GM19397 (cell line): ENCODE data around the gene SERBP1.
"Not testable (repeated sequence)": the region's sequence is repeated elsewhere in the genome, so short reads cannot be mapped to it uniquely, and the experiment has no call there.

ENCODE experiments used
- ATAC-seq: cut with Tn5 transposase; IDR thresholded peaks from one replicate; pipeline ENCODE4 v1.9.1; 2021; ENCODE audit warnings: mild to moderate bottlenecking, moderate library complexity; ENCODE audit not compliant: unreplicated experiment

Gene SERBP1

DNA sequence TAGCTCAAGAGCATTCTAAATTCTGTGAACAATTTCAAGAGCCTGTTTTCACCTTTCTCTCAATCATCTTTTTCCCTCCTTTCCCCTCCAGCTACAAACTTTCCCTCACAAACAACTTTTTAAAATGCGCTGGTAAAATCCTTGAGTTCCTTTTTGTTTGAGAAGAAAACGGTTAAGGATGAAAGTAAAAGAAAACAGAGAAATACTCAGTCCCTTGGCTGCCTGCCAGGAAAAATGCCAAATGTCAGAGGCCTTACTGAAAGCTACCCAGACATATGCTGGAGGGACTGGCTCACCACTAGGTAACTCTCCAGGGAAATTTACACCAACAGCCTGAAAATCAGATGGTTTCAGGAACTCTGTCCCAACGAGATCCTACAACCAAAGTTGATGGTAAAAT lies 11.0 kb upstream of the SERBP1 start:
- ATAC-seq: peak; percentile 59

DNA sequence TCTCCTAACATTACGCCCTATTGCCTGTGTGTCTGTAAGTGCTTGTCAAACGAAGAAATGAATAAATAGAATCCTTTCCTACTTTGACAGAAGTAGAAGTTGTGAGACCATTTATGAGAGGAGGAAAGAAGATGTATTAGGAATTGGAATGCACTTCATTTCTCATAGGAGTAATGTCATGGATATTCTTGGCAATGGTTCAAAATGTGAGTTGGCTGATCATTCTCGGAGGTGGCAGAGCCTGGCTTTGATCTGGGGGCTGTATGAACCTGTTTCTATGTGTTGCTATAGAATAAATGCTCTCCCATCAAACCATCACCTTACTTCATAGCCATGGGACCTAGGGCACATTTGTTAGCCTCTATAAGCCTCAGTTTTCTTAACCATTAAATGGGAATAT lies 10.1 kb upstream of the SERBP1 start:
- no peak for ATAC-seq

DNA sequence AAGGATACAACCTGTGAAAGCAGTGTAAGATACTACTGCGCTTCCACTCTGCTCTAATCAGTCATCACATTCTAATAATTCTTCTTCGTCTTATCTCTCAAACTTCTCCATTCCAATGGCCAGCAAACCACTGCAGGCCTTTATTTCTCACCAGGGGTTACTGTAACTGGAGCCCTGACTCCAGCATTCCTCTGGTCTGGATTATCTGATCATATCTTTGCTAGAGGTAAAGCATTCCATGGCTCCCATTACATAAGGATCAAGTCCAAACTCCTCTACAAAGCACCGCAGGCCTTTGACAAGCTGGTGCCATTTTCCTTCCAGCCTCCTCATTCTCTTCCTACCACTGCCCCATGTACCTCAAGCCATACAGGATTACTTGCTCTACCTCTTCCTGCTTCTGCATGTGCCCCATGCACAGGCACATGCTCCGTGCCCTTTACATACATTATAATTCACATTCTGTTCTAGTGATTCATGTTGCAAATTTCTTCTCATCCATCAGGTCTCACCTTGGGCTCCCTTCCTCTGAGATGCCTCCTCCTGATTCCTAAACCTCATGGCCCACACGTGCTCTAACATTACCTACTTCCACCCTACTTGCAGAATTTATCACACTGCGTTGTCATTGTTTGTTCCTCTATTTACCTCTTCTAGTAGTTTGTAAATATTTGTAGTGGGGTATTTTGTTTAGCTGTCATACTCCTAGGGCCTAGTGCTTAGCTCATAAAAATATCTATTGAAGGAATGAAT lies 9.3 kb upstream of the SERBP1 start:
- ATAC-seq: no peak

- ATAC-seq: no peak
Observed at GRCh38 chr1:67437961-67438360, 7.8 kb upstream of the SERBP1 start.

GRCh38 chr1:67436511-67437055 lies 6.4 kb upstream of the SERBP1 start:
- ATAC-seq: no peak

DNA sequence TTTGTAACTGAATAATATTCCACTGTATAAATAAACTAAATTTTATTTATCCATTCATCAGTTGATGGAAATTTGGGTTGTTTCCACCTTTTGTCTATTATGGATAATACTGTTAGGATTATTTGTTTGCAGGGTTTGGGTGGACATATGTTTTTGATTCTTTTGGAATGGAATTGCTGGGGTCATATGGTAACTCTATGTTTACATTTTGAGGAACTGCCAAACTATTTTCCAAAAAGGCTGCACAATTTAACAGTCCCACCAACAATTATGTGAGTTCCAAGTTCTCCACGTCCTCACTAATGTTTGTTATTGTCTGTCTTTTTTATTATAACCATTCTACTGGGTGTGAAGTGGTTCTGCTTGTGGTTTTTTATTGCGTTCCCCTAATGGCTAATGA lies 4.3 kb upstream of the SERBP1 start:
- ATAC-seq: no peak

DNA sequence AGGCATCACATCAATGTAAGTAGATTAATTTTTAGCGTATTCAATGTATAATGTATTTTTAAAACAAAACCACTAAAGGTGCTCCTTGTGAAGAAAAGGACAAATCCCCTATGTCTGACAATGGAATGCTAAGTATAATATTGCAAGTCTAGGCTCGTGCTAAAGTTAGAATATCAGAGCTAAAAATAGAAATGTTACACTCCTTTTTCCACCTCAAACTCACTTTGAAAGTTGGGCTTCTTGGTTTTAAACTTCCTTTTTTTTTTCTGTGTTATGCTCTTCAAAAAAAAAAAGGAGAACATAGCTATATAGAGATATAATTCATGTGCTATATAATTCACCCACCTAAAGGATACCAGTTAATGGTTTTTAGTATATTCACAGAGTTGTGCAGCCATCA lies 3.6 kb upstream of the SERBP1 start:
- no peak for ATAC-seq

GRCh38 chr1:67432745-67433144 lies 2.5 kb upstream of the SERBP1 start:
- ATAC-seq: no peak

GRCh38 chr1:67431869-67432578 lies 1.8 kb upstream of the SERBP1 start:
- no peak for ATAC-seq

- no peak for ATAC-seq
Observed at GRCh38 chr1:67431156-67431765, 1.1 kb upstream of the SERBP1 start.

DNA sequence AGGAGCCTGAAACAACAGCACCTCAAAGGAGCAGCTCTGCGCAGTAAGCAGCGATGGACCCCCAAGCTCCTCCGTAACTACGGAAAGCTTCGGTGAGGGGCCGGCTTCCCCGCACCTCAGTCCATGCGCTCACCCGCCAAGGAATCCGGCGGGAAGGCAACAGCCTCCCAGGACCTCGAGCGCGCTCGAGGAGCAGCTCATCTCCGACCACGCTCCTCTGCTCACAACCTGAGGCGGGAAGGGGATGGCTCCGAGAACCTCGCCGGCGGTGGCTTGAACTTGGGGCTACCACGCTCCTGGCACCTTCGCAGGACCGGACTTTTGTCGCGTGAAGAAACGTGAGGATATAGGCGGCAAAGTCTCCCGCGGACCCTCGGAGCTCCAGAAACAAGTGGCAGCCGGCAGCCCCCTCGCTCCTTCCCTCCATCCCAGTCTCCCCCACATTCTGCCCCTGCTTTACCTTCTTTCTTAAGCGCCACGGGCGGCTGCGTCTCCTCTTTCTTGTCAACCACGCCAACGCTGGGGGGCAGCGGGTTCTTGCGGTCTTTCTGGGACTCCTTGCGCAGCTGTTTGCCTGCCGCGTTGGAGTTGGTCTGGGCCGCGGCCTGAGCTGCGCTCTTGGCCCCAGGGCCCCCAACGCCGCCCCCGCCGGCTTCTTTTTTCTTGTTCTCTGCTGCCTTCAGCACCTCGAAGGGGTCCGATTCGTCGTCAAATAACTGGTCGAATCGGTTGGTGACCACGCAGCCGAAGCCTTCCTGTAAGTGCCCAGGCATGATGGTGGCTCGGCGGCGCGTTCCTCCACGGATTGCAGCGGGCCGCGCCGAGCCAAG lies 459 bp downstream of the SERBP1 start:
- peak; percentile 6 for ATAC-seq

- ATAC-seq: no peak
Observed at GRCh38 chr1:67429011-67429527, 1.1 kb downstream of the SERBP1 start.

GRCh38 chr1:67427947-67428346 lies 2.3 kb downstream of the SERBP1 start:
- ATAC-seq: no peak

DNA sequence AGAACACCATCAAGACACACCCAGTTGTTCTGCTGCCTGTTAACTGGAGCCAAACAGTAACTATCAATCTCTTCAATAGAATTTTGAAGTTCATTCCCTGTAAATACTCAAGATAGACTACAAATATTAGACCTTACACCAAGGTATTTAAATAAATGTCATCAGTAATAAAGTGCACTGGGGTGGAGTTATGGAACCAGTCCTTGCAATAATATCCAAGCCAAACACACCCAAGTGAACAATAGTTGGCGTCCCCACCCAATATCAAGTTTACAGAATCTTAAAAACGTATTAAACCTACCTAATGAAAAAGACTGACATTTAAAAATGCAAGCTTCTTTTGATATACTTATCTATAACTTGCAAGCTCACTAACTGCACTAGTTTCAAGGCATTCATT lies 2.7 kb downstream of the SERBP1 start:
- no peak for ATAC-seq

- ATAC-seq: no peak
Observed at GRCh38 chr1:67420835-67421492, 9.2 kb downstream of the SERBP1 start.

GRCh38 chr1:67418839-67419586 lies 11.2 kb downstream of the SERBP1 start:
- no peak for ATAC-seq

GRCh38 chr1:67417733-67418132 lies 12.5 kb downstream of the SERBP1 start:
- not testable (repeated sequence) for ATAC-seq

DNA sequence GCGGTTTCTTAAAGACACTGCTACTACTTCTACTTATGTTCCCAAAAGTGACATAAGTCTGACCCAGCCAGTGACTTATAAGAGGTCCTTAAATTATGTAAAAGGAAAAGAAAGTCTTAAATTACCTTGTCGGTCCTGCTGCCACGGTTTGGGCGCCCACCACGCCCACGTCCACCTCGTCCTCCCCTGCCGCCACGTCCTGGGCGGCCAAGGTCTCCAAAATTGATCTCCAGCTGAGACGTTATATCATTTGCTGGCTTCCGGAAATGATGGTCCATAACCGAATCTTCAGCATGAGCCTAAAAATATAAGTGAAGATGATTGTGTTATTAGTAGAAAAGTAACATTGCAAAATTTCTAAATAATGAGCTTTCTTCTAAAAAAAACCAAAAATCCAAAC lies 15.2 kb downstream of the SERBP1 start:
- no peak for ATAC-seq

GRCh38 chr1:67414574-67414973 lies 15.6 kb downstream of the SERBP1 start:
- no peak for ATAC-seq
